SK-N-SH treated with all-trans-retinoic acid at 6 μM for 48 hours (cell line): ENCODE results near the gene CNN2.

Source experiments
- ATAC-seq: fragments of 200-7000 bp; cut with Tn5 transposase; 3 replicates; pipeline ENCODE4 v1.9.1; 2020; ENCODE audit warnings: mild to moderate bottlenecking, moderate library complexity
- ARNTL ChIP-seq: fragments of 450-650 bp; formaldehyde crosslinking; IDR thresholded peaks from 2 replicates; pipeline ENCODE4 v1.5.0; 2020; ENCODE audit warnings: low read depth, mild to moderate bottlenecking, moderate library complexity, borderline replicate concordance
- BACH2 ChIP-seq: fragments of 250-450 bp; sonication (Bioruptor Pico); IDR thresholded peaks from 2 replicates; pipeline ENCODE4 v1.9.0; 2021; ENCODE audit warnings: mild to moderate bottlenecking, borderline replicate concordance
- CSDC2 ChIP-seq: fragments of 250-450 bp; sonication (Bioruptor Pico); IDR thresholded peaks from 2 replicates; pipeline ENCODE4 v1.5.0; 2020; ENCODE audit warnings: mild to moderate bottlenecking, moderate library complexity
- ESRRG ChIP-seq: fragments of 250-450 bp; sonication (Bioruptor Pico); IDR thresholded peaks from 2 replicates; pipeline ENCODE4 v1.6.1; 2021; ENCODE audit warnings: mild to moderate bottlenecking
- GLIS3 ChIP-seq: fragments of 250-450 bp; sonication (Bioruptor Pico); IDR thresholded peaks from 2 replicates; pipeline ENCODE4 v1.5.0; 2020; ENCODE audit warnings: mild to moderate bottlenecking, moderate library complexity
- OSR1 ChIP-seq: fragments of 250-450 bp; sonication (Bioruptor Pico); IDR thresholded peaks from 2 replicates; pipeline ENCODE4 v1.8.0; 2022; ENCODE audit warnings: moderate library complexity, mild to moderate bottlenecking, inconsistent platforms
- PPARA ChIP-seq: fragments of 250-450 bp; sonication (Bioruptor Pico); IDR thresholded peaks from 2 replicates; pipeline ENCODE4 v1.5.0; 2020; ENCODE audit warnings: mild to moderate bottlenecking, borderline replicate concordance
- RARB ChIP-seq: fragments of 250-450 bp; sonication (Bioruptor Pico); IDR thresholded peaks from 2 replicates; pipeline ENCODE4 v1.8.0; 2021; ENCODE audit warnings: mild to moderate bottlenecking, moderate library complexity
- SNAI2 ChIP-seq: fragments of 250-450 bp; sonication (Bioruptor Pico); IDR thresholded peaks from 2 replicates; pipeline ENCODE4 v1.5.0; 2020; ENCODE audit warnings: mild to moderate bottlenecking, moderate library complexity
- TCF4 ChIP-seq: fragments of 250-450 bp; sonication (Bioruptor Pico); IDR thresholded peaks from 2 replicates; pipeline ENCODE4 v1.8.0; 2021; ENCODE audit warnings: mild to moderate bottlenecking, moderate library complexity, borderline replicate concordance
- TOX ChIP-seq: fragments of 250-450 bp; sonication (Bioruptor Pico); IDR thresholded peaks from 2 replicates; pipeline ENCODE4 v1.8.0; 2021; ENCODE audit warnings: mild to moderate bottlenecking, moderate library complexity, borderline replicate concordance
- ZC3H10 ChIP-seq: fragments of 250-450 bp; sonication (Bioruptor Pico); IDR thresholded peaks from 2 replicates; pipeline ENCODE4 v1.5.1; 2021; ENCODE audit warnings: mild to moderate bottlenecking, moderate library complexity
- ZFP3 ChIP-seq: fragments of 250-450 bp; sonication (Bioruptor Pico); IDR thresholded peaks from 2 replicates; pipeline ENCODE4 v1.5.0; 2020; ENCODE audit warnings: mild to moderate bottlenecking, moderate library complexity
- ZFP30 ChIP-seq: fragments of 450-650 bp; formaldehyde crosslinking; IDR thresholded peaks from 2 replicates; pipeline ENCODE4 v1.5.0; 2022; ENCODE audit warnings: mild to moderate bottlenecking, moderate library complexity
- ZNF565 ChIP-seq: fragments of 450-650 bp; formaldehyde crosslinking; conservative IDR thresholded peaks from 2 replicates; pipeline ENCODE4 v1.5.0; 2020; ENCODE audit warnings: low read depth, mild to moderate bottlenecking, moderate library complexity
- ZNF70 ChIP-seq: fragments of 450-650 bp; formaldehyde crosslinking; IDR thresholded peaks from 2 replicates; pipeline ENCODE4 v1.5.0; 2020; ENCODE audit warnings: mild to moderate bottlenecking, moderate library complexity
- ZNF8 ChIP-seq: fragments of 450-650 bp; formaldehyde crosslinking; IDR thresholded peaks from 2 replicates; pipeline ENCODE4 v1.5.0; 2020; ENCODE audit warnings: mild to moderate bottlenecking, moderate library complexity
- TF ChIP-seq, protein P1 (sequence below): fragments of 250-450 bp; sonication (Bioruptor Pico); IDR thresholded peaks from 2 replicates; pipeline ENCODE4 v1.8.0; 2021; ENCODE audit warnings: low read depth, mild to moderate bottlenecking, moderate library complexity, borderline replicate concordance
- TF ChIP-seq, protein P2 (sequence below): fragments of 250-450 bp; sonication (Bioruptor Pico); IDR thresholded peaks from 2 replicates; pipeline ENCODE4 v1.5.0; 2020; ENCODE audit warnings: mild to moderate bottlenecking, moderate library complexity
- TF ChIP-seq, protein P3 (sequence below): fragments of 250-450 bp; sonication (Bioruptor Pico); IDR thresholded peaks from 2 replicates; pipeline ENCODE4 v1.8.0; 2020; ENCODE audit warnings: mild to moderate bottlenecking, moderate library complexity, borderline replicate concordance
- TF ChIP-seq, protein P4 (sequence below): fragments of 250-450 bp; sonication (Bioruptor Pico); IDR thresholded peaks from 2 replicates; pipeline ENCODE4 v1.5.1; 2021; ENCODE audit warnings: mild to moderate bottlenecking, moderate library complexity

Gene CNN2

DNA sequence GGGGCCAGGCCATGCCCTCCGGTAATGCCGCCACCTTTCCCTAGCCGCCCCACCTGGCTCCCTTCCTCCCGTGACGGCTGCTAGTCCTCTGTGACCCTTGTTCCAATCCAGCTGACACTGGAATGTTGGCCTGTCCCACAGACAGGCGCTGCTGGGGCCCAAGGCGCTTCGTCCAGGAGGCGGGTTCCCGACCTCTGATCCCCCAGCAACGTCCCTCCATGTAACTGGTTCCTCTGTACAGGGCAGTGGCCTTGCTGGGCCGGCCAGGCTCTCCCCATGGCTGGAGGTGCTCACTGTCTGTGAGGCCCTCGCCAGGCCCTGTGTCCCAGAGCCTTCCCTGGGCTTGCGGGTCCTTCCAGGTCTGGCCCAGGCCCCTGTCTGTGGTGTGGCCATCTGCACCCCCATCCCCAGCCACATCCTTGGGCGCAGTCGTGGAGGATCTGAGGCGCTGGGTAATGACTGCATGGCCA, 33.0 kb upstream of the CNN2 start:
- no peak for ATAC-seq
- no peak for TF ChIP-seq ZNF8 (CRISPR knock-in tag)
- TF ChIP-seq ZFP30 (CRISPR knock-in tag), result no peak
- no peak for TF ChIP-seq ZC3H10 (CRISPR knock-in tag)
- no peak for TF ChIP-seq ZNF70 (CRISPR knock-in tag)
- TF ChIP-seq, protein P1, sequence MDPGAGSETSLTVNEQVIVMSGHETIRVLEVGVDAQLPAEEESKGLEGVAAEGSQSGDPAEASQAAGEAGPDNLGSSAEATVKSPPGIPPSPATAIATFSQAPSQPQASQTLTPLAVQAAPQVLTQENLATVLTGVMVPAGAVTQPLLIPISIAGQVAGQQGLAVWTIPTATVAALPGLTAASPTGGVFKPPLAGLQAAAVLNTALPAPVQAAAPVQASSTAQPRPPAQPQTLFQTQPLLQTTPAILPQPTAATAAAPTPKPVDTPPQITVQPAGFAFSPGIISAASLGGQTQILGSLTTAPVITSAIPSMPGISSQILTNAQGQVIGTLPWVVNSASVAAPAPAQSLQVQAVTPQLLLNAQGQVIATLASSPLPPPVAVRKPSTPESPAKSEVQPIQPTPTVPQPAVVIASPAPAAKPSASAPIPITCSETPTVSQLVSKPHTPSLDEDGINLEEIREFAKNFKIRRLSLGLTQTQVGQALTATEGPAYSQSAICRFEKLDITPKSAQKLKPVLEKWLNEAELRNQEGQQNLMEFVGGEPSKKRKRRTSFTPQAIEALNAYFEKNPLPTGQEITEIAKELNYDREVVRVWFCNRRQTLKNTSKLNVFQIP (CRISPR knock-in tag), result no peak
- TF ChIP-seq OSR1, result no peak
- TF ChIP-seq ZFP3 (CRISPR knock-in tag), result no peak
- no peak for TF ChIP-seq ESRRG (CRISPR knock-in tag)
- no peak for TF ChIP-seq SNAI2 (CRISPR knock-in tag)
- TF ChIP-seq RARB (CRISPR knock-in tag), result no peak
- no peak for TF ChIP-seq BACH2 (CRISPR knock-in tag)
- no peak for TF ChIP-seq TCF4 (CRISPR knock-in tag)
- no peak for TF ChIP-seq ARNTL (CRISPR knock-in tag)
- no peak for TF ChIP-seq CSDC2
- TF ChIP-seq PPARA, result no peak
- no peak for TF ChIP-seq ZNF565
- TF ChIP-seq, protein P2, sequence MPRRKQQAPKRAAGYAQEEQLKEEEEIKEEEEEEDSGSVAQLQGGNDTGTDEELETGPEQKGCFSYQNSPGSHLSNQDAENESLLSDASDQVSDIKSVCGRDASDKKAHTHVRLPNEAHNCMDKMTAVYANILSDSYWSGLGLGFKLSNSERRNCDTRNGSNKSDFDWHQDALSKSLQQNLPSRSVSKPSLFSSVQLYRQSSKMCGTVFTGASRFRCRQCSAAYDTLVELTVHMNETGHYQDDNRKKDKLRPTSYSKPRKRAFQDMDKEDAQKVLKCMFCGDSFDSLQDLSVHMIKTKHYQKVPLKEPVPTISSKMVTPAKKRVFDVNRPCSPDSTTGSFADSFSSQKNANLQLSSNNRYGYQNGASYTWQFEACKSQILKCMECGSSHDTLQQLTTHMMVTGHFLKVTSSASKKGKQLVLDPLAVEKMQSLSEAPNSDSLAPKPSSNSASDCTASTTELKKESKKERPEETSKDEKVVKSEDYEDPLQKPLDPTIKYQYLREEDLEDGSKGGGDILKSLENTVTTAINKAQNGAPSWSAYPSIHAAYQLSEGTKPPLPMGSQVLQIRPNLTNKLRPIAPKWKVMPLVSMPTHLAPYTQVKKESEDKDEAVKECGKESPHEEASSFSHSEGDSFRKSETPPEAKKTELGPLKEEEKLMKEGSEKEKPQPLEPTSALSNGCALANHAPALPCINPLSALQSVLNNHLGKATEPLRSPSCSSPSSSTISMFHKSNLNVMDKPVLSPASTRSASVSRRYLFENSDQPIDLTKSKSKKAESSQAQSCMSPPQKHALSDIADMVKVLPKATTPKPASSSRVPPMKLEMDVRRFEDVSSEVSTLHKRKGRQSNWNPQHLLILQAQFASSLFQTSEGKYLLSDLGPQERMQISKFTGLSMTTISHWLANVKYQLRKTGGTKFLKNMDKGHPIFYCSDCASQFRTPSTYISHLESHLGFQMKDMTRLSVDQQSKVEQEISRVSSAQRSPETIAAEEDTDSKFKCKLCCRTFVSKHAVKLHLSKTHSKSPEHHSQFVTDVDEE (CRISPR knock-in tag), result no peak

DNA sequence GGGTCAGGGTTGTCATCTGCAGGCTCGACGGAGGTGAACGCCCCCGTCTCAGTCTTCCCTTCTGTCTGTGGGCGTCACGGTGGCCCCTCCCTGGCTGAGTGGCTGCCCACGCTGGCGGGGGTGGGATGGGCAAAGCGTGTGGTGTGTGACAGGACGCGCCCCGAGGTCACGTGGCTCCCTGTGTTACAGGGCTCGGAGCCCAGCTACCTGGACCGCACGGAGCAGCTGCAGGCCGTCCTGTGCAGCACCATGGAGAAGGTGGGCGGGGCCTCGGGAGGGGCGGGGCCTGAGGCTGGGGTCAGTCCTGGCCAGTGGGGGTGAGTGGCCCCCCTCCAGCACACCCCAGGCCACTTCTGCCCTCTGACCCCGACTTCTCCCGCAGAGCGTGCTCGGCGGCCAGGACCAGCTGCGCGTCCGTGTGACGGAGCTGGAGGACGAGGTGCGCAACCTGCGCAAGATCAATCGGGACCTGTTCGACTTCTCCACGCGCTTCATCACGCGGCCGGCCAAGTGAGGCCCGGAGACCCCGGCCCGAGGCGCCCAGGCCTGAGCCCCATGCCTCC, 32.5 kb upstream of the CNN2 start:
- TF ChIP-seq OSR1, result no peak
- TF ChIP-seq RARB (CRISPR knock-in tag), result no peak
- no peak for TF ChIP-seq GLIS3 (CRISPR knock-in tag)
- TF ChIP-seq TOX (CRISPR knock-in tag), result no peak
- no peak for TF ChIP-seq ZC3H10 (CRISPR knock-in tag)
- TF ChIP-seq ZFP30 (CRISPR knock-in tag), result no peak
- TF ChIP-seq ZFP3 (CRISPR knock-in tag), result no peak
- TF ChIP-seq, protein P3, sequence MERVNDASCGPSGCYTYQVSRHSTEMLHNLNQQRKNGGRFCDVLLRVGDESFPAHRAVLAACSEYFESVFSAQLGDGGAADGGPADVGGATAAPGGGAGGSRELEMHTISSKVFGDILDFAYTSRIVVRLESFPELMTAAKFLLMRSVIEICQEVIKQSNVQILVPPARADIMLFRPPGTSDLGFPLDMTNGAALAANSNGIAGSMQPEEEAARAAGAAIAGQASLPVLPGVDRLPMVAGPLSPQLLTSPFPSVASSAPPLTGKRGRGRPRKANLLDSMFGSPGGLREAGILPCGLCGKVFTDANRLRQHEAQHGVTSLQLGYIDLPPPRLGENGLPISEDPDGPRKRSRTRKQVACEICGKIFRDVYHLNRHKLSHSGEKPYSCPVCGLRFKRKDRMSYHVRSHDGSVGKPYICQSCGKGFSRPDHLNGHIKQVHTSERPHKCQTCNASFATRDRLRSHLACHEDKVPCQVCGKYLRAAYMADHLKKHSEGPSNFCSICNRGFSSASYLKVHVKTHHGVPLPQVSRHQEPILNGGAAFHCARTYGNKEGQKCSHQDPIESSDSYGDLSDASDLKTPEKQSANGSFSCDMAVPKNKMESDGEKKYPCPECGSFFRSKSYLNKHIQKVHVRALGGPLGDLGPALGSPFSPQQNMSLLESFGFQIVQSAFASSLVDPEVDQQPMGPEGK, result no peak
- TF ChIP-seq SNAI2 (CRISPR knock-in tag), result no peak
- TF ChIP-seq, protein P1 (CRISPR knock-in tag), result no peak
- TF ChIP-seq ZNF565, result no peak
- ATAC-seq, result no peak

DNA sequence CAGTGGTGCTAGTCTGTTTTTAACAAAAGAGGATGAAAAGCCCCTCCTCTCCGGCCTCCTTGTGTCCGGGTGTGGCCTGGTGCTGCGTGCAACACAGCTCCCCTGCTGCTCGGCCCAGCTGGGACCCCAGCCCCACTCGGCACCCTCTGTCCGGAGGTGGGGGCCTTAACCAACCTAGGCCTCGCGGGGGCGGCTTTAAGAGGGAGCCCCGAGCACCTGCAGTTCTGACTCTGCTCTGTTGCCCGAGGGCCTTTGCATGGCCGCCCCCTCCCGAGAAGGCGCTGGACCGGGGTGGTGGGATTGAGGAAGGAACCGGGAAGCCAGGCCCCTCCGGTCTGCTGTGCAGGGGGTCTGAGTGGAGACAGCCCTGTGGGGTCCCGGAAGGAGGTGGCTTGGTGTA, 31.9 kb upstream of the CNN2 start:
- TF ChIP-seq, protein P4, sequence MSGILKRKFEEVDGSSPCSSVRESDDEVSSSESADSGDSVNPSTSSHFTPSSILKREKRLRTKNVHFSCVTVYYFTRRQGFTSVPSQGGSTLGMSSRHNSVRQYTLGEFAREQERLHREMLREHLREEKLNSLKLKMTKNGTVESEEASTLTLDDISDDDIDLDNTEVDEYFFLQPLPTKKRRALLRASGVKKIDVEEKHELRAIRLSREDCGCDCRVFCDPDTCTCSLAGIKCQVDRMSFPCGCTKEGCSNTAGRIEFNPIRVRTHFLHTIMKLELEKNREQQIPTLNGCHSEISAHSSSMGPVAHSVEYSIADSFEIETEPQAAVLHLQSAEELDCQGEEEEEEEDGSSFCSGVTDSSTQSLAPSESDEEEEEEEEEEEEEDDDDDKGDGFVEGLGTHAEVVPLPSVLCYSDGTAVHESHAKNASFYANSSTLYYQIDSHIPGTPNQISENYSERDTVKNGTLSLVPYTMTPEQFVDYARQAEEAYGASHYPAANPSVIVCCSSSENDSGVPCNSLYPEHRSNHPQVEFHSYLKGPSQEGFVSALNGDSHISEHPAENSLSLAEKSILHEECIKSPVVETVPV (CRISPR knock-in tag), result no peak
- TF ChIP-seq, protein P2 (CRISPR knock-in tag), result no peak
- no peak for TF ChIP-seq RARB (CRISPR knock-in tag)
- no peak for TF ChIP-seq ZNF70 (CRISPR knock-in tag)
- TF ChIP-seq ZC3H10 (CRISPR knock-in tag), result no peak
- TF ChIP-seq ESRRG (CRISPR knock-in tag), result no peak
- no peak for TF ChIP-seq ARNTL (CRISPR knock-in tag)
- TF ChIP-seq, all 23 proteins: peak for 0
- ATAC-seq, result no peak
